ENCODE data around the gene SEMA4C. TPM values are rescaled to one million over a fixed set of nuclear protein-coding genes. Genes with fewer than 3 reads are reported as not detected.

The SEMA4C gene
- total and polyA plus RNA-seq, 2 of the 4 experiments (the other 2 are of a cell fraction), result 15.8 to 24.3 TPM

GRCh38 chr2:96903318-96903717 lies 33.4 kb upstream of the SEMA4C start:
- no TSS peak for BruUV-seq (replicated peaks)
- POLR2A ChIA-PET (ENCODE audit: unreplicated experiment), result no interaction called here
- Histone ChIP-seq H2AK9ac (replicated peaks; ENCODE audit: low read depth, low read length, poor library complexity) (no peak overlapping the region), H3K27me3 (ENCODE audit: control insufficient read depth, insufficient read depth, low read length) (no peaks in the 10 kb centered on the region; the same call in 1 of the 2 replicates), H2BK15ac (ENCODE audit: low read depth, low read length) (no peak overlapping the region), H3K9me3 (ENCODE audit: control insufficient read depth, insufficient read depth, low read length) (no peaks in the 10 kb centered on the region), H3K79me1 (ENCODE audit: low read depth in 1 of 2, low read length in 2 of 2) (no peaks in the 10 kb centered on the region), H3K4me1 (ENCODE audit: control insufficient read depth, insufficient read depth, low read length) (peaks cover 4% of the 10 kb centered on the region; the same call in 1 of the 2 replicates), H2AK5ac (ENCODE audit: low read depth, low read length) (no peak overlapping the region), H3K23ac (ENCODE audit: low read depth, low read length) (no peak overlapping the region), H3K9me1 (ENCODE audit: insufficient read depth, low read length) (no peaks in the 10 kb centered on the region), H4K20me1 (ENCODE audit: insufficient read depth, low read length) (no peaks in the 10 kb centered on the region), H3K56ac (ENCODE audit: extremely low read depth, insufficient read depth, low read length) (no peak overlapping the region), H3K4me2 (ENCODE audit: low read depth, low read length) (no peak overlapping the region), H2BK5ac (ENCODE audit: low read depth, low read length, poor library complexity, severe bottlenecking) (no peak overlapping the region), H3K9ac (ENCODE audit: low read depth, low read length) (no peak overlapping the region), H3K4me3 (ENCODE audit: insufficient read depth, low read depth, low read length) (no peak overlapping the region), H4K91ac (ENCODE audit: insufficient read depth, low read depth, low read length) (no peak overlapping the region), H3K14ac (replicated peaks; ENCODE audit: low read depth, low read length) (no peak overlapping the region), H2AFZ (replicated peaks; ENCODE audit: low read length, poor library complexity) (no peak overlapping the region), H4K8ac (ENCODE audit: low read depth in 2 of 2, low read length in 2 of 2) (no peak overlapping the region), H3K36me3 (ENCODE audit: control insufficient read depth, insufficient read depth, low read length) (no peaks in the 10 kb centered on the region), H3K27ac (ENCODE audit: insufficient read depth, low read length) (no peak overlapping the region), H2BK20ac (ENCODE audit: low read depth, low read length) (no peak overlapping the region), H2BK120ac (ENCODE audit: low read depth, low read length) (no peak overlapping the region), H3K18ac (ENCODE audit: low read depth, low read length) (no peak overlapping the region), H3K4ac (ENCODE audit: low read depth, low read length) (no peak overlapping the region), H4K5ac (ENCODE audit: low read depth, low read length) (no peak overlapping the region)
- CTCF ChIA-PET, result no interaction called here
- TF ChIP-seq RCOR1 (IDR thresholded peaks at IDR 0.05; ENCODE audit: insufficient replicate concordance, low read length), result no peak
- TF ChIP-seq POLR2A (IDR thresholded peaks at IDR 0.05; ENCODE audit: low read depth, low read length), result no peak
- no peak for TF ChIP-seq CTCF (conservative IDR thresholded peaks at IDR 0.05; ENCODE audit: low read depth, low read length)
- no peak for TF ChIP-seq BHLHE40 (IDR thresholded peaks at IDR 0.05; ENCODE audit: low read depth, low read length)
- TF ChIP-seq RAD21 (IDR thresholded peaks at IDR 0.05; ENCODE audit: low read length), result no peak
- TF ChIP-seq ELK1 (IDR thresholded peaks at IDR 0.05; ENCODE audit: borderline replicate concordance, low read depth, low read length), result no peak
- no peak for TF ChIP-seq MAFK (IDR thresholded peaks at IDR 0.05; ENCODE audit: low read depth, low read length)
- TF ChIP-seq MXI1 (IDR thresholded peaks at IDR 0.05; ENCODE audit: borderline replicate concordance, low read depth, low read length), result no peak
- no peak for TF ChIP-seq CHD1 (IDR thresholded peaks at IDR 0.05; ENCODE audit: low read depth, low read length)
- TF ChIP-seq MAZ (IDR thresholded peaks at IDR 0.05; ENCODE audit: borderline replicate concordance, low read depth, low read length), result no peak
- TF ChIP-seq NFE2L2 (IDR thresholded peaks at IDR 0.05; ENCODE audit: low read depth, low read length), result no peak
- no peak for TF ChIP-seq CEBPB (IDR thresholded peaks at IDR 0.05; ENCODE audit: low read depth, low read length)
- TF ChIP-seq SMC3 (IDR thresholded peaks at IDR 0.05; ENCODE audit: low read depth, low read length), result no peak
- TF ChIP-seq RFX5 (IDR thresholded peaks at IDR 0.05; ENCODE audit: low read depth, low read length), result no peak
- DNase-seq (no peak), ATAC-seq (ENCODE audit: low read depth) (no peak; the same call in 1 of the 2 replicates)
- dilution Hi-C loops (cut with HindIII; ENCODE audit: low sequenced_read_pairs, unreplicated experiment), result no loop called here
- intact Hi-C loops (cut with micrococcal nuclease), result no loop called here
- in situ Hi-C loops (cut with MboI; ENCODE audit: low sequenced_read_pairs), result no loop called here
- WGBS, 2 experiments (ENCODE audit: extremely low coverage in 2 of 2, insufficient read length in 1 of 2), result 50% methylated on average over 1 of the region's 7 CpGs; no CpG with 5 or more reads in 1 of the 2 experiments
